ENCODE results near the gene EFNA5.
"Not testable (repeated sequence)": the region's sequence is repeated elsewhere in the genome, so short reads cannot be mapped to it uniquely, and the experiment has no call there.

The EFNA5 gene

DNA sequence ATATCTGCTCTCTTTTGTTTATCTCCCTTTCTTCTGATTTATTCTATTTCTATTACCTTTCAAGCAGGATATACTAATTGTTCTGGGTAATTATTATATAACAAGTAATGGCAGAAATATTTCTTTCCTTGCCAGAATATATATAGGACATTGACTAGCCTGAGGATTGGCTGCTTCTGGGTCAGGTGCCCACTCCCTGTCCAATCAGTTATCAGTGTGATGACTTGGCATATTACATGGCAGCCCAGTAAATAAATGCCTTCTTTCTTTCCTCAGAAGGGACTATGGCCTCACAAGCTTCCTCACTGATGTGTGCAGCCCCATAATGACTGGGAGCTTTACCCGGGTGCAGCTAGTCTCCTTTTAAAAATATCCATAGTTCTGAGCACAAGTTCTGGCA is 301.1 kb downstream of the EFNA5 start:
- DNase-seq = no peak
- H3K4me1 Mint-ChIP-seq (ENCODE audit: low read depth) = peaks cover 5% of the 10 kb centered on the region
- H3K36me3 Mint-ChIP-seq (ENCODE audit: low read depth) = no peaks in the 10 kb centered on the region
- no peak overlapping the region for H3K27ac Mint-ChIP-seq
- no peak overlapping the region for H3K4me3 Mint-ChIP-seq
- H3K27me3 Mint-ChIP-seq = peaks cover 2% of the 10 kb centered on the region
- H3K9me3 Mint-ChIP-seq = no peaks in the 10 kb centered on the region

DNA sequence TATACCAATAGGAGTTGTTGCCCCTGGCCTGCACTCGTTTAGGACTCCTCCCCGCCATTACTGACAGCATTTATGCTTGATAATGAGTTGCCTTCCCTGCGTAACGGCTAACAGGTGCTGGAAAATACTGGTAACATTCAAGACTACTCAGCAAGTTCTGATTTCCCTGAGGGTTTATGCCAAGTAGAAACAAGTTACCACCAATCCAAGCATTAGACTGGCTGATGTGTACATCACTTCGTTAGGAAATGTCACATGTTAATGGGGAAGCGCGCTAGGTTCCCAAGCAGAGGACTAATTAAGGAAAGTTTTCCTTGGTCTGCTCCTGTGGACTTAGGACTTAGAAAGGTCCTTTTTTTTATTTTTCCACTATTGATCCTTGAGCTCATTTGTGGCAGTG is 302.1 kb downstream of the EFNA5 start:
- no peak for DNase-seq
- H3K27ac Mint-ChIP-seq = no peak overlapping the region
- H3K36me3 Mint-ChIP-seq (ENCODE audit: low read depth) = no peaks in the 10 kb centered on the region
- no peaks in the 10 kb centered on the region for H3K9me3 Mint-ChIP-seq
- H3K27me3 Mint-ChIP-seq = peaks cover 2% of the 10 kb centered on the region
- peaks cover 5% of the 10 kb centered on the region for H3K4me1 Mint-ChIP-seq (ENCODE audit: low read depth)
- H3K4me3 Mint-ChIP-seq = no peak overlapping the region

DNA sequence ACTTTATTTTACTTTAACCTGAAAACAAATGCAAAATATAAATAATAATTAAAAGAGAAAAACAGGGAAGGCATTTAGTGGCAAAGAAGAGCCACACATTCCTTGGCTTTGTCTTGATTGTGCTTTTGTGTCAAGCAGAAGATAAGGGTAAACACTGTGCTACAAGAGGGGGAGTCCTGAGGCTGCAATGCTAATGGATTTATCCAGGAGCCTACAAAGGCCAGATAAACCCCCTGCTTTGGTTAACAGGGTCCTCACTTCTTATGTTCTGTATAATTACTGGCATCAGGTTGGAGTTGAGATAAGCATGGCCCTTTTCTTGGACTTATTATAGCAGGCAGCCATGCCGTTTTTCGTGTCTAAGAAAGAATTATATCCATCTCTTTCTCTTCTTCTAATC is 302.8 kb downstream of the EFNA5 start:
- Mint-ChIP-seq H3K27me3 (peaks cover 2% of the 10 kb centered on the region), H3K27ac (no peak overlapping the region)

DNA sequence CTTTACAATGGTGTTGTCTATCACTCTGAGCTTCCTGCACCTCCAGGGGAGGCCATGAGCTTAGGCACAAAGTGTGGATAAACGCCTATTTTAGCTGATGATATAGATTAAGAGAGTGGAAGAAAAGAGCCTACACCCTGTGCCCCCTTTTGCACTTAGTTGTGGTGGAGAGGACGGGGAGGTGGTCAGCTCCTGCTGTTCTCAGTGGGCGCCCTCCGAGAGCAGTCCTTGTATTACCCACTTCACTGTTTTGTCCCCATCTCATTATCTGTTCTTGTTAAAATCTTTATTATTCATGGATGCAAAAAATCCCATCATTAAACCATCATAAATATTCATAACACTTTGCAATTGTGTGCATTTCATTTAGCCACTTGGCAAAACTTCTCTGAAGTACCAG is 303.3 kb downstream of the EFNA5 start:
- H3K9me3 Mint-ChIP-seq = no peaks in the 10 kb centered on the region
- no peak for DNase-seq
- H3K4me1 Mint-ChIP-seq (ENCODE audit: low read depth) = peaks cover 5% of the 10 kb centered on the region
- no peak overlapping the region for H3K27ac Mint-ChIP-seq
- no peak overlapping the region for H3K4me3 Mint-ChIP-seq
- no peaks in the 10 kb centered on the region for H3K36me3 Mint-ChIP-seq (ENCODE audit: low read depth)
- peaks cover 2% of the 10 kb centered on the region for H3K27me3 Mint-ChIP-seq

More for the DNA sequence above, 302.8 kb downstream of the EFNA5 start:
- Mint-ChIP-seq H3K36me3 (ENCODE audit: low read depth) (no peaks in the 10 kb centered on the region), H3K9me3 (no peaks in the 10 kb centered on the region), H3K4me1 (ENCODE audit: low read depth) (peaks cover 5% of the 10 kb centered on the region), H3K4me3 (no peak overlapping the region)
- DNase-seq = no peak

DNA sequence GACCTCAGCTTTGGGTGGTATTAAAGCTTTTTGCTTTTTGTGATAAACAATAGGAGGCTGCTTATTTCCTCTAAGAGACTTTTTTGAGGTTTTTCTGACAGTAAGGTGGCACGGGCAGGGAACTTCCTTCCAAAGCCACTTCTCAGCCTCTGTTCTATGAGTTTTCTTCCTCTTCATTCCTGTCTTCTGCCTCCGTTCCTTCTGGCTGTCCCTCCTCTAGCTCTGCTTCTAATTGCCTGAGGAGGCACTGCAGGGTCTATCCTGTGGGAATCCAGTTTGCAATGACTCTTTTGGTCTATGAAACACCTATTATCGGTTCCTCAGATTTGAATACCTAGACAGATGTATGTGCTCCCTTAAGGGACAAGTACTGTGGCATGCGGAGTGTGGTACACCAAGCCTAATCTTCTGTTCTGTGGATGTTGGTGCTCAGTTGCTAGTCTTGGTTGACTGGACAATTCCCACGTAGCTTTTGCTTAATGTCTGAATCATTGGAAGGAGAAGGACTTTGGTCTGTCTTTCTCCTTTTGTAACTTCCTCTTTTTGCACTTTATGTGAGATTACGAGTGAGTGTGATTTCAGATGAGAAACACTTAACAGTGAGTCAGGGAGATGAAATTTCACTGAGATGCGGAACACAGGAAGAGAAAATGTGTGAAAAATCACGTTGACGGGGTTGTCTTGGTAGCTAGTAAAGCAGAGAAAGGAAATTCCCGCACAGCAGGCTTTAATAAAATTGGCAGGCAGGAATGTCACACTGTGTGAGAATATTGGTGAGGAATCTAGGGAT is 305.2 kb downstream of the EFNA5 start:
- Mint-ChIP-seq H3K9me3 (no peaks in the 10 kb centered on the region), H3K36me3 (ENCODE audit: low read depth) (no peaks in the 10 kb centered on the region), H3K4me1 (ENCODE audit: low read depth) (peaks cover 5% of the 10 kb centered on the region), H3K27ac (no peak overlapping the region), H3K4me3 (no peak overlapping the region), H3K27me3 (peaks cover 2% of the 10 kb centered on the region)
- DNase-seq = no peak

DNA sequence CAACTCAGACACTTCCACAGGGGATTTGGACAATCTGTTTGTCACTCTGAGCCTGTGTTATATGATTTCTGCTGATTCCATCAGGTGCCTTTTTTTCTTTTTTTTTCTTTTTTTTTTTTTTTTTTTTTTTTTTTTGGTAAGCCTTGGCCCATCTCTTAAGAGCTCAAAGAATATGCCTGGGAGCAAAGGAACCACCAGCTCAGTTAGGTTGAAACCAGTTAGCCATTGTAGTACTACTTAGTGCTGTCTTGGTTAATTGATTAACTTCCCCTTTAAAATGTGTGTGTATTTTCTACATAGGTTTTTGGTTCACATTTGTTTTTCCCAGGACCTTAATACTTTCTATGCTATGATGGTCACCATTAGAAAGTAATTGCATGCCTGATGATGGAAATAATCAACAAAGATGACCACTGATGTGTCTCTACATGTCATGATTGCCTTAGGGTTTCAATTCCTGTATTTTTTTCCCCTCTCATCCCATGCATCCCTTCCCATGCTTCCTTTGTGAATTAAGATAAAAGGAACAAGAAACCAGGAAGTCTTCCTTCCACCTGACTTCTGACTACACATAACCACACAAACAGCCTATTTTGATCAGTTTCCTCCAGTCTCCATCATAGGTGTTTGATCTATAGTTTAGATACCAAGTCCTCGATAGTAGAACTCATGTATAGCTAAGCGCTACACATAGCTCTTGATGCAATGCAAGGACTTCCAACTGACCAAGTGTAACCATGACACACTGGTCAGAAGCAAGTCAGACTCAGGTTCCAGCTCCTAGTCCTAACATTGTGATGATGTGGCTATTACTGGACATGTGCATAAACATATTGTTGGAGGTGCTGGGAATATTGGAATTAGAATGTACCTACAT is 306.1 kb downstream of the EFNA5 start:
- Mint-ChIP-seq H3K9me3 (no peaks in the 10 kb centered on the region), H3K36me3 (ENCODE audit: low read depth) (no peaks in the 10 kb centered on the region), H3K27ac (no peak overlapping the region), H3K27me3 (peaks cover 2% of the 10 kb centered on the region), H3K4me1 (ENCODE audit: low read depth) (peaks cover 5% of the 10 kb centered on the region), H3K4me3 (no peak overlapping the region)
- no peak for DNase-seq

DNA sequence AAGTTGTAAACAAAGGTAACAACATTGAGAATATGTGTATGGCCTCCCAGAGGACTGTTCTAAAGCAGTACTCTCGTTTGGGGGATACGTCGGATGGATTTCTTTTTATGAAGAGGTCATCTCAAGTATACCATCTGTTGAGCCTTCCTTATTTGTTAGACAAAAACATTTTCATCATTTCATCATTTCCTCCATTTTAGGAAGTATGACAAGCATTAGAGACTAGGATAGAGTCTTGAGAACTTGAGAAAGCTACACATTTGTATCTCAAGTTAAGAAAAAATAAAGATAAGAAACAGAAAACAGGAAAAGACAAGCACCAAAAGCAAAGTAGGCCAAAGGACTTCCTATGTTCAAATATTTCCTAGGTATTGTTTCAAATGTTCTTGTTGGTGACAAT is 307.0 kb downstream of the EFNA5 start:
- Mint-ChIP-seq H3K9me3 (no peaks in the 10 kb centered on the region), H3K4me1 (ENCODE audit: low read depth) (peaks cover 5% of the 10 kb centered on the region), H3K36me3 (ENCODE audit: low read depth) (no peaks in the 10 kb centered on the region), H3K27ac (no peak overlapping the region), H3K4me3 (no peak overlapping the region), H3K27me3 (peaks cover 2% of the 10 kb centered on the region)
- no peak for DNase-seq

DNA sequence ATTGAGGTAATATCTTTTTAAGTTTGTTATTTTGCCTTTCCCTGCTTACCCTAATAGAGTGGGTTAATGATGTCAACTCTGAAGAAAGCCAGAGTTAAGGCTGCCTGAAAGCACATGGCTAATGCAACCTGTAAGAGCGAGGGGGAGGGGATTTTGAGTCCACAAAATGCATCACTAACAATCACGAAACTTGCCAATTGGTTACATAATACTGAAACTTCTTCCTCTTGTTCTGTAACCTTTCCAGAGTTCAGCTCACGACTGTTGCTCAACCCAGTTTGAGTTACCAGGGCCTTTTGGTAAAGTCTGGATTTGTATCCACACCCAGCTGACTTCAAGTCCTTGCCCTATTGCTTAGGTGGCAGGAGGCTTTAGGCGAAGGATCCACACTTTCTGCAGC is 308.8 kb downstream of the EFNA5 start:
- Mint-ChIP-seq H3K4me3 (no peak overlapping the region), H3K27ac (no peak overlapping the region), H3K36me3 (ENCODE audit: low read depth) (no peaks in the 10 kb centered on the region), H3K4me1 (ENCODE audit: low read depth) (peaks cover 5% of the 10 kb centered on the region), H3K27me3 (peaks cover 2% of the 10 kb centered on the region), H3K9me3 (no peaks in the 10 kb centered on the region)
- no peak for DNase-seq

DNA sequence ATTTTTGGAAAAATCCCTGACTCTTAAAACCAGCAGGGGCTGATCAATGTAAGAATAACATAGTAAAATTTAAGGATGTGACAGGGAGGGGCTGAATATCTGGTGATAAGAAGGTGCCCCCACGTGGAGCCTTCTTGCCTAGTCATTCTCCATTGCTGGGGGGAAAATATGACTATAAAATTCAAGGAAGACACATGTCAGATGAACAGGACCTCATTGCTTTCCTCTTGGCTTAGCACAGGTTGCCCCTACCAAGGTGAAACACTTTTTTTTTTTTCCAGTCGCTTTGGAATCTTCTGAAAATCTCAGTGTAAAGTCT is 310.9 kb downstream of the EFNA5 start:
- H3K27me3 Mint-ChIP-seq = peaks cover 2% of the 10 kb centered on the region
- no peaks in the 10 kb centered on the region for H3K9me3 Mint-ChIP-seq
- no peak overlapping the region for H3K4me3 Mint-ChIP-seq
- H3K4me1 Mint-ChIP-seq (ENCODE audit: low read depth) = no peaks in the 10 kb centered on the region
- H3K27ac Mint-ChIP-seq = no peak overlapping the region
- H3K36me3 Mint-ChIP-seq (ENCODE audit: low read depth) = no peaks in the 10 kb centered on the region
- DNase-seq = no peak

DNA sequence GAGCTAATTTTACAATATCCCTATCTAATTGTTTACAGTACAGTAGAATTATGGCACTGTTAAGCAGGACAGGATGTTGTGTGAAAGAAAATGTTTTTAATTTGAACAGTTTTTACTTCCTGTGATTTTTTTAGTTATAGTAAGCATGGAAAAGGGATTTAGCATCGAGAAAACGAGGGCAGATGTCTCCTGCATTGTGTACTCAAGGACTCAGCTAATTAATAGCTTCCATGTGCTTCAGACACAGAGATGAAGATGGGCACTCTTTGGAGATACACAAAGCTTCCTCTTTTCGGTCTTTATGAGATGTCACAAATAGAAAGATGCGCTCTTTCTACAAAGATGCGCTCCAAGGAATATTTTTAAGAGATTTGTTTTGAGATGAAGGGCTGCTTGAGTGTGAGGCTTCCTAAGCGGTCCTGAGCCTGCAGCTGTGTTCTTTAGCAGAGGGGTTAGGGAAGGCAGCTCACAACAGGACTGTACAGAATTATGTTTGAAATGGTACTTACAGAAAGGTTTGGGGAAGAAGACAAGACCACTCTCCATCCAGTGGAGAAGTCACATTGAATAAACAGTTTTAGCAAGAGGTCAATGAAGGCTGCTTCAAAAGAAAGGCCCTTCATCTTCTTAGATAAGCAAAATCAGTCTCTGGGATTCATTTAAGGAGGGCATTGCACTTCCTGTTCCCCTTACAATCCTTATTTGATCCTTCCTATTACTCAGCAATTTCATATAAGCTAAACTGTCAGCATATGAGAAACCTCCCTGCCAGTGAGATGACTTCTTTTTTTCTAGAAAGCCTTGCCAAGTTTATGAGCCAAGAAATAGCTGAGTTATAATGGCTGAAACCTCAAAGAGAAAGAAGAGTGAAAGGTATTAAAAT is 311.5 kb downstream of the EFNA5 start:
- no peaks in the 10 kb centered on the region for H3K4me1 Mint-ChIP-seq (ENCODE audit: low read depth)

DNA sequence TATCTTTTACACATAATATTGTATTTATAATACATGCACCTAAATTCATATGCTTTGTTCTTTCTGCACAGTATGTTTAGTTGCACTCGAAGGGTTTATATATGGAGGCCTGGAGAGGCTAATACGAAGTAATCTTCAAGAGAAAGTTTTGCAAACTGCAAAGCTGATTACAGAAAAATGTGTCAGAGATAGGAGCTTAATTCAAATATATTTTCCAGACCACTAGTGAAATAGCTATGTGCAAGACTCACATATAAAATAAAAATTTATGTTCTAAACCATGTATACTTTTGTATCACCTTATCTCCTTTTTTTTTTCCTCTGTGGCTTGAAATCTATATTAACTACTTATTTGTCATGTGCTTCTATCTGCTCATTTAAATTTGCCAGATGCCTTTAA is 313.8 kb downstream of the EFNA5 start:
- Mint-ChIP-seq H3K4me3 (no peak overlapping the region), H3K4me1 (ENCODE audit: low read depth) (no peaks in the 10 kb centered on the region)

More for the DNA sequence above, 311.5 kb downstream of the EFNA5 start:
- no peaks in the 10 kb centered on the region for H3K27me3 Mint-ChIP-seq
- no peak for DNase-seq
- no peak overlapping the region for H3K27ac Mint-ChIP-seq
- H3K4me3 Mint-ChIP-seq = no peak overlapping the region
- H3K36me3 Mint-ChIP-seq (ENCODE audit: low read depth) = no peaks in the 10 kb centered on the region
- H3K9me3 Mint-ChIP-seq = no peaks in the 10 kb centered on the region

DNA sequence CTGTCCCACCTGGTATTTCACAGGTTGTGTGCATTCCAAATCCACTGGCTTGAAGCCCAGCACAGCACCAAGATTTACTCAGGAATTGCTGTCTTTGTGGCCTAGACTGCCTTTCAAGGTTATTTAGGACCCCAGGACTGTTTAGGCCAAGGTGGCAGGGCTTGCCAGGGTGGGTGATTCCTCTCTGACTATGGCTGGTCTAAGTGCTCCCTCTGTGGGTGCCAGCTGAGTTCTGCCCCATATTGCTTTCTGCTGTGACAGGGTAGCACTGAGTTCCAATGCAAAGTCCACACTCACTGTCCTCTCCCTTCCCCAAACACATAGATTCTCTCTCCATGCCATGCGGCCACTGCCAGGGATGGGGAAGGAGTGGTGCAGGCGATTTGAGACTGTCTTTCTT is 318.2 kb downstream of the EFNA5 start:
- Mint-ChIP-seq H3K27ac (no peak overlapping the region), H3K9me3 (peaks cover under 1% of the 10 kb centered on the region), H3K27me3 (no peaks in the 10 kb centered on the region), H3K36me3 (ENCODE audit: low read depth) (no peaks in the 10 kb centered on the region), H3K4me3 (no peak overlapping the region), H3K4me1 (ENCODE audit: low read depth) (no peaks in the 10 kb centered on the region)
- DNase-seq = no peak

More for the DNA sequence above, 313.8 kb downstream of the EFNA5 start:
- no peaks in the 10 kb centered on the region for H3K36me3 Mint-ChIP-seq (ENCODE audit: low read depth)
- H3K27me3 Mint-ChIP-seq = no peaks in the 10 kb centered on the region
- H3K9me3 Mint-ChIP-seq = no peaks in the 10 kb centered on the region
- no peak overlapping the region for H3K27ac Mint-ChIP-seq
- no peak for DNase-seq

DNA sequence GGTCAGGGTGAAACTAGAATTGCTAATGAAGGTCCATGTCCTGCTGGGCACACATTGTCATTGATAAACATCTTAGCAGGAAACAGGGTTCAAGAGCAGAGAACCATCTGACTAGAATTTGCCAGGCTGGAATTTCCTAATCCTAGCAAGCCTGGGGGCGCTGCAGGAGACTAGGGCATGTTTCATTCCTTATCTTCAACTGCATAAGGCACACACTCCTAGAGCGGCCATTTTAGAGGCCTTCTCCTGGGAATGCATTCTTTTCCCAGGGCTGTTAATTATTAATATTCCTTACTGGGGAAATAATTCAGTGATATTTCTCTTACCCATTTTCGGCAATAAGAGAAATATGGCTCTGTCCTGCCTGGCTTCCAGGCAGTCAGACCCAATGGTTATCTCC is 324.2 kb downstream of the EFNA5 start:
- H3K9me3 Mint-ChIP-seq = peaks cover 24% of the 10 kb centered on the region
- H3K4me1 Mint-ChIP-seq (ENCODE audit: low read depth); H3K4me3 Mint-ChIP-seq; H3K27ac Mint-ChIP-seq; H3K27me3 Mint-ChIP-seq; H3K36me3 Mint-ChIP-seq (ENCODE audit: low read depth); DNase-seq: not testable (repeated sequence)

DNA sequence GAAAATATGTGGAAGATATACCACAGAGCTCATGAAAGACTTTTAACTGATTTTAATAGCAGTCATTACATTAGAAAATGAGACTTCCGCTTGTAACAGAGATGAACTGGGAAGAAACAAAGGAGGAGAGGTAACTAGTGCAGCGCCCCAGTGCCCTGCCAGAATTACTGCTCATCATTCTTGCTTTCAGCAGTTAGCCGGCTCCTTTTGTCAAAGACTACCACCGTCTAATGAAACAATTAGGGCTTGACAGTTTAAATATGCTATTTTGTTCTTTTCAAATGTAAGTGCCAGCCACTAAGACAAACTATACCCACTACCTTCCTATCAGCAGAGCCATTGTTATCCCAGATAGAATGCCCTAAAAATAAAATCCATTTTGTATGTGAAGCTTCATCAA is 328.4 kb downstream of the EFNA5 start:
- H3K9me3 Mint-ChIP-seq = peaks cover 22% of the 10 kb centered on the region
- no peaks in the 10 kb centered on the region for H3K27me3 Mint-ChIP-seq
- H3K4me1 Mint-ChIP-seq (ENCODE audit: low read depth) = no peaks in the 10 kb centered on the region
- no peak overlapping the region for H3K4me3 Mint-ChIP-seq
- DNase-seq = no peak
- H3K36me3 Mint-ChIP-seq (ENCODE audit: low read depth) = no peaks in the 10 kb centered on the region
- no peak overlapping the region for H3K27ac Mint-ChIP-seq
